Ishikawa (cell line): ENCODE results near the gene YJU2.

ENCODE experiments used
- CEBPB ChIP-seq: IDR thresholded peaks from 2 replicates; pipeline ENCODE4 v1.6.1; 2012
- EGR1 ChIP-seq: IDR thresholded peaks from 2 replicates; pipeline ENCODE4 v1.6.1; 2012
- EP300 ChIP-seq: IDR thresholded peaks from 2 replicates; pipeline ENCODE4 v1.6.1; 2012; ENCODE audit warnings: borderline replicate concordance
- RAD21 ChIP-seq: IDR thresholded peaks from 2 replicates; pipeline ENCODE4 v1.6.1; 2012; ENCODE audit warnings: low read depth

- no peak for TF ChIP-seq EGR1
- no peak for TF ChIP-seq RAD21
- TF ChIP-seq EP300, result no peak
- TF ChIP-seq CEBPB, result no peak
Observed at GRCh38 chr19:4200940-4201542, 45.8 kb upstream of the YJU2 start.
